GM10266 (cell line): ENCODE results near the gene RAB37.

ENCODE experiments used
- DNase-seq: peaks from one replicate; pipeline ENCODE4 v3.0.0; 2012; ENCODE audit errors: extremely low spot score
- TF ChIP-seq, protein P1 (sequence below): IDR thresholded peaks from 2 replicates; pipeline ENCODE4 v1.5.1; 2012; ENCODE audit warnings: mild to moderate bottlenecking, low read depth; ENCODE audit not compliant: control insufficient read depth, insufficient read depth; ENCODE audit errors: missing control alignments

Gene RAB37

DNA sequence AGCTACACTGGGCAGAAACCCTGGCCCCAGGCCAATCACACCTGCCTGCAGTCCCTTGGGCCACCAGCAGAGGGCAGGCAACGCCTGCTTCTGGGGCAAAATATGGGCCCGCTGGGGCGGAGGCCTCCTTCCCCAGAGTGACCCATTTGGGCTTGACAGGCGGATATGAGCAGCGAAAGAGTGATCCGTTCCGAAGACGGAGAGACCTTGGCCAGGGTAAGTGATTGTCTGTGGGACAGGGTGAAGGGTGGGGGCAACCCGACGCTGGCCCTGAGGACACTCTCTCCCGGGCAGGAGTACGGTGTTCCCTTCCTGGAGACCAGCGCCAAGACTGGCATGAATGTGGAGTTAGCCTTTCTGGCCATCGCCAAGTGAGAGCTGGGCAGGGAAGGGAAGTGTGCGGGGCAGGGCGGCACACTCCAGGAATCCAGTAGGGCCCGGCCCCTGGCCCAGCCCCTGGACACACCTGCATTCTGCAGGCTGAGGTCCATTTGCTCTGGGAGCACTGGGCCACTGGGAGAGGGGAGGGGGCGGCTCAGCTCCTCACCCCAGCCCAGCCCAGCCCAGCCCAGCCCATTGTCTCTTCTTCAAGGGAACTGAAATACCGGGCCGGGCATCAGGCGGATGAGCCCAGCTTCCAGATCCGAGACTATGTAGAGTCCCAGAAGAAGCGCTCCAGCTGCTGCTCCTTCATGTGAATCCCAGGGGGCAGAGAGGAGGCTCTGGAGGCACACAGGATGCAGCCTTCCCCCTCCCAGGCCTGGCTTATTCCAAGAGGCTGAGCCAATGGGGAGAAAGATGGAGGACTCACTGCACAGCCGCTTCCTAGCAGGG is 7.9 kb downstream of the RAB37 start:
- TF ChIP-seq, protein P1, sequence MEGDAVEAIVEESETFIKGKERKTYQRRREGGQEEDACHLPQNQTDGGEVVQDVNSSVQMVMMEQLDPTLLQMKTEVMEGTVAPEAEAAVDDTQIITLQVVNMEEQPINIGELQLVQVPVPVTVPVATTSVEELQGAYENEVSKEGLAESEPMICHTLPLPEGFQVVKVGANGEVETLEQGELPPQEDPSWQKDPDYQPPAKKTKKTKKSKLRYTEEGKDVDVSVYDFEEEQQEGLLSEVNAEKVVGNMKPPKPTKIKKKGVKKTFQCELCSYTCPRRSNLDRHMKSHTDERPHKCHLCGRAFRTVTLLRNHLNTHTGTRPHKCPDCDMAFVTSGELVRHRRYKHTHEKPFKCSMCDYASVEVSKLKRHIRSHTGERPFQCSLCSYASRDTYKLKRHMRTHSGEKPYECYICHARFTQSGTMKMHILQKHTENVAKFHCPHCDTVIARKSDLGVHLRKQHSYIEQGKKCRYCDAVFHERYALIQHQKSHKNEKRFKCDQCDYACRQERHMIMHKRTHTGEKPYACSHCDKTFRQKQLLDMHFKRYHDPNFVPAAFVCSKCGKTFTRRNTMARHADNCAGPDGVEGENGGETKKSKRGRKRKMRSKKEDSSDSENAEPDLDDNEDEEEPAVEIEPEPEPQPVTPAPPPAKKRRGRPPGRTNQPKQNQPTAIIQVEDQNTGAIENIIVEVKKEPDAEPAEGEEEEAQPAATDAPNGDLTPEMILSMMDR = peak; percentile 98
- DNase-seq = peak; percentile 76

DNA sequence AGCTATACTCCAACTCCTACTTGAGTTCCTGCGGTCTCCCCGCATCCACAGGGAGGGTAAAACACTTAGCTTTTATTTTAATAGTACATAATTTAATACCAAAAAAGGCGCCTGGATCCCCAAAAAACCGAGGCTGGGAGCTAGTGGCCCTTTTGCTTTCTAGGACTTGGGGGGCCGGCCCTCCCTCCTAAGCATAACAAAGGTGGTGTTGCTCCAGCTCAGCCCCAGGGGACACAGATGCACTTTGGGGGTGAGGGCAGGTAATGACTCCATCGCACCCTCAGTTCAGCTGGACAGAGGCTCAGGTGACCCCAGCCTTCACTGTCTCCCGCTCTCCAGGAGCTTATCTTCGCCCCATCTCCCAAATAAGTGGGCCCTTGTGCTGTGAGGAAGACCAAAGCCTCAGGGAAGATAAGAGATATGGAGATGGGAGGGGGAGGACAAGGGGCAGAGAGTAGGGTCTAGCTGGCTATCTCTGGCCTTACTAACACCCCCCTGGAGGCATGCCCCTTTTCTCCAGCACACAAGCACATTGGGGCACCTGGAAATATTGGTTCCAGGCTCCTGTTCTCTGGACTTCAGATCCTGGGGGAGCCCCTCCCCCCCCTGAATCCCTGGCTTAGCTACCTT is 8.6 kb downstream of the RAB37 start:
- TF ChIP-seq, protein P1 = no peak
- DNase-seq = no peak

DNA sequence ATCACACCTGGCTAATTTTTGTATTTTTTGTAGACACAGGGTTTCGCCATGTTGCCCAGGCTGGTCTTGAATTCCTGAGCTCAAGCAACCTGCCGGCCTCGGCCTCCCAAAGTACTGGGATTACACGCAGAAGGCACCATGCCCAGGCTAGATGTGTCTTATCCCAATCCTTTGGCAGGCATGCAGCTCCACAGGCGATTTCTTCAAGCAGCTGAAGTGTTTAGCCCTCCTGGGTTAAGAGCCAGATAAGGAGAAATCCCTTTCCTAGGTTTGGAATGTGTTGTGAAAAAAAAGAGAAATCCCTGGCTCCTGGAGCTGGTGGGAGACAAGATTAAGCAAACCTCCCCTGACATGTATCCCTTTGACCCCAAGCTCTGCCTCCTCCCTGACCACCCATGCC is 9.3 kb downstream of the RAB37 start:
- TF ChIP-seq, protein P1 = no peak
- no peak for DNase-seq

DNA sequence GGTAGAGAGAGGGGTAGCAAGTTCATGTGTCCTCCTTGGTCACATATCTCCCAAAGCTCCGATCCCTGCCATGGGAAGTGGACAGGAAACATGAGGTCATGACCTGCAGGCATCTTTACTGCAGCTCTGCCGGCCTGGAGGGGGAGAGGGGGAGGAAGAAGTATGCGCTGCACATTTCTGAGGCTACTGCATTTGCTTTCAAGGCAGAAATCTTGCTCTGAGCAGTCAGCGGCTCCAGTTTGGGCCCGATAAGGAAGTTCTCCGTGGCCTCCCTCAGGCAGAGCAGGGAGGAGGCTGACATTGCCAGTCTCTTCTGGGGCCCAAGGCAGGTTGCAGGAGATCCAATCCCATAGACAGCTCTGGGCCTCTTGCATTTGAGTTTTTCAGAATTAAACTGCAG is 9.9 kb downstream of the RAB37 start:
- DNase-seq = no peak
- TF ChIP-seq, protein P1 = no peak

DNA sequence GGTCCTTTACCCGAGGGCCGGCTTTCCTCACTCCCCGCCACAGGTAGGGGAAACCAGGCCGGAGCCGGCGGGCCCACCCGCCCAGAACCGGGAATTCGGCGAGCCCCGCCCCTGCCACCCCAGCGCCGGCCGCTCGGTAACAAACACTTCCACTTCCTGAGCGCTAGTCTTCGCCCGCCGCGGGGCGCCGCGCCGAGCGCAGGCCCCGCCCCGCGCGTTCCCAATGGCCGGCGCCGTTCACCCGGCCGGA is 11.1 kb downstream of the RAB37 start:
- DNase-seq = no peak
- TF ChIP-seq, protein P1 = peak; percentile 12

DNA sequence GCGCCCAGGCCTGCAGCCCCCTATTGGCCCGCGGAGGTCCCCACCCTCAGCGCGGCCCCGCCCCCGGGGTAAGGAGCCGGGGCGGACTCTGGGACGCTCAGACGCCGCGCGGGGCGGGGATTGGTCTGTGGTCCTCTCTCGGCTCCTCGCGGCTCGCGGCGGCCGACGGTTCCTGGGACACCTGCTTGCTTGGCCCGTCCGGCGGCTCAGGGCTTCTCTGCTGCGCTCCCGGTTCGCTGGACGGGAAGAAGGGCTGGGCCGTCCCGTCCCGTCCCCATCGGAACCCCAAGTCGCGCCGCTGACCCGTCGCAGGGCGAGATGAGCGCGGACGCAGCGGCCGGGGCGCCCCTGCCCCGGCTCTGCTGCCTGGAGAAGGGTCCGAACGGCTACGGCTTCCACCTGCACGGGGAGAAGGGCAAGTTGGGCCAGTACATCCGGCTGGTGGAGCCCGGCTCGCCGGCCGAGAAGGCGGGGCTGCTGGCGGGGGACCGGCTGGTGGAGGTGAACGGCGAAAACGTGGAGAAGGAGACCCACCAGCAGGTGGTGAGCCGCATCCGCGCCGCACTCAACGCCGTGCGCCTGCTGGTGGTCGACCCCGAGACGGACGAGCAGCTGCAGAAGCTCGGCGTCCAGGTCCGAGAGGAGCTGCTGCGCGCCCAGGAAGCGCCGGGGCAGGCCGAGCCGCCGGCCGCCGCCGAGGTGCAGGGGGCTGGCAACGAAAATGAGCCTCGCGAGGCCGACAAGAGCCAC is 11.6 kb downstream of the RAB37 start, which contains the start of gene NHERF1:
TSS of gene NHERF1 (plus strand) at position 100 of the 750 bp plus-strand sequence. CDS start at position 319, 219 bp downstream.
- TF ChIP-seq, protein P1 = peak; percentile 20
- peak; percentile 99 for DNase-seq
